ENCODE results near the gene RABGEF1. TPM values are rescaled to one million over a fixed set of nuclear protein-coding genes. Genes with fewer than 3 reads are reported as not detected.
"Not testable (repeated sequence)": the region's sequence is repeated elsewhere in the genome, so short reads cannot be mapped to it uniquely, and the experiment has no call there.

Gene RABGEF1
- total RNA-seq, 1 donor from 2014 or later = 71.3 TPM

DNA sequence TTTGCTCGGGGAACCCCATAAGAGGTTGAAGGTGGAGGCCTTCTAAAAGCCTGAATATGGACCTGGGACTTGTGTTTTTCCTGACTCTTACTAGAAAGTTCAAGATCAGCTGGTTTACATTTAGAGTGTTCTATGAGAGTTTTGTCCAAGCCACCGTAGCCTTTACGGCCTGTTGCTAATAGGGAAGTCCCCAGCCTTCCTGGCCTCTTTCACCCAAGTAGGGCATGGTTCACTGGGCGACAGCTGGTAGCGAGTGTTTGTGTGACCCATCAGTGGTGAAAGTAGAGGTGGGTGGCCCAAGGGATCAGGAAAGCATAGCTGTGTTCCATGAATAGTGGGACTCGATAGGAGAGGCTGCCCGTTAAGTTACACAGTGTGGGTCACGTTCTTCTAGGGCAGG lies 60.1 kb downstream of the RABGEF1 start:
- DNase-seq (ENCODE audit: low spot score in 2 of 2) (no peak), FAIRE-seq (no peak)

DNA sequence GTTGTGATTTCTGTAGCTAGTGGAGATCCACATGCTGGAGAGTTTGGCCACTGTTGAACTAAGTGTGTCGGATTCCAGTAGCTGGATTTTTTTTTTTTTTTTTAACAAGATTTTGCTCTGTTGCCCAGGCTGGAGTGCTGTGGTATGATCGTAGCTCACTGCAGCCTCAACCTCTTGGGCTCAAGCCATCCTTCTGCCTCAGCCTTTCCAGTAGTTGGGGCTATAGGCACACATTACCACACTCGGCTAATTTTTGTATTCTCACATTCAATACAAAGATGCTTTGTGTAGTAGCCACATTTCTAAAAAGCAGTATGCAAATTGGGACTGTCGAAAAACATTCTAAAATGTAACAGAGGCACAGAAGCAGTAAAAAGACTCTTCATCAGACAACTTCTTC lies 63.5 kb downstream of the RABGEF1 start:
- FAIRE-seq (peak; percentile 37), DNase-seq (ENCODE audit: low spot score in 2 of 2) (peak in 1 of 2 donors; percentile 14)

DNA sequence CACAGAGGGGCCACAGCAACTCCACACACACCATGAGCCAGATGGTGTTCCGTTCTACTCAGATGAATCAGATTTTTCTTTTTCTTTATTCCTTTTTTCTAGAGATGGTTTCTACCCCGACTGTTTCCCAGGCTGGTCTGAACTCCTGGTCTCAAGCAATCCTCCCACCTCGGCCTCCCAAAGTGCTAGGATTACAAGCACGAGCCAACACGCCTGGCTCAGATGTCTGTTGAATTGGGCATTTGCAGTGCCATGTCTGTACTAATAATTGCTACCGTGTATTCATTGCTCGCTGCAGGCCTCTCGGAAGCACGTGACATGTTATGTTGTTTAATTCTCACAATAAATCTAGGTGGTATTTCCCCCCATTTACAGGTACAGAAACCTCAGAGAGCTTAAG lies 67.2 kb downstream of the RABGEF1 start:
- DNase-seq (ENCODE audit: low spot score in 2 of 2) (no peak), FAIRE-seq (no peak)

DNA sequence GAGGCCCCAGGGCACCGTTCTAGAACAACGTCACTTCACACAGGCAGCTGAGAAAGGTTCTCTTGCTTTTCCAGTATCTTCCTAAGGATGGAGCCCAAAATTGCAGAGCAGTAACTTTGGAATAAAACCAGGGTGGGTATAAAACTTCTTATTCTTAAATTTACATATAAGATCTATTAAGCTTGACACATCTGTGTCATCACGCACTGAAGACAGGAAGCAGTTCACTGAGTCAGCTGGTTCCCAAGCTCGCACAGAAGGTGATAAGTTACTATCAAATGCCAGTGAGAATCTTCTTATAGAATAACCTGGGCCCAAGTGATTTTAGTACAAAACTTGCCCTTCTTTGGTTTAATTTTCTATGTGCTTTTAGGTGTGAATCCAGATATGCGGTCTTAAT lies 70.2 kb downstream of the RABGEF1 start:
- no peak for DNase-seq (ENCODE audit: low spot score in 2 of 2)

DNA sequence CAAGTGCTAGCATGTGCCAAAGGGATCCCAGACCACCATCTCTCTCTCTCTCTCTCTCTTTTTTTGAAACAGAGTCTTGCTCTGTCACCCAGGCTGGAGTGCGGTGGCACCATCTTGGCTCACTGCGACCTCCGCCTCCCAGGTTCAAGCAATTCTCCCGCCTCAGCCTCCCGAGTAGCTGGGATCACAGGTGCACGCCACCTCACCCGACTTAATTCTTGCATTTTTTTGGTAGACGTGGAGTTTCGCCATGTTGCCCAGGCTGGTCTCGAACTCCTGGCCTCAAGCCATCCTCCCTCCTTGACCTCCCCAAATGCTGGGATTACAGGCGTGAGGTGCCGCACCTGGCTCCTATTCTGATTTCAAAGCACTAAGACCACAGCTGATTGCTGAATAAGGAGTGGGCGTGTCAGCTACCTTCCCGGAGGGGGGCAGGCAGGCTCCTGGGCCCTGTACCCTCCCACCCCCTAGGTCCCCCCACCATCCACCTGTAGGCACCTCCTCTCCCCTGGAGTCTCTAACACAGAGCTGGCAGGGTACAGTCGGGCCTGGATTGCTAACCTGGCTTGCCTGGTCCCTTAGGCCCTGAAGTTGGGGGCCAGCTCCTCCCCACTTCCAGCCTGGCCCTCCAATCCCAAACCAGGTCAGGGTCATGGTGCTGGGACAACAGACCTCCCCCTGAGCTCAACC lies 74.8 kb downstream of the RABGEF1 start:
- DNase-seq (ENCODE audit: low spot score in 2 of 2); FAIRE-seq: not testable (repeated sequence)

More for the DNA sequence above, 70.2 kb downstream of the RABGEF1 start:
- no peak for FAIRE-seq

DNA sequence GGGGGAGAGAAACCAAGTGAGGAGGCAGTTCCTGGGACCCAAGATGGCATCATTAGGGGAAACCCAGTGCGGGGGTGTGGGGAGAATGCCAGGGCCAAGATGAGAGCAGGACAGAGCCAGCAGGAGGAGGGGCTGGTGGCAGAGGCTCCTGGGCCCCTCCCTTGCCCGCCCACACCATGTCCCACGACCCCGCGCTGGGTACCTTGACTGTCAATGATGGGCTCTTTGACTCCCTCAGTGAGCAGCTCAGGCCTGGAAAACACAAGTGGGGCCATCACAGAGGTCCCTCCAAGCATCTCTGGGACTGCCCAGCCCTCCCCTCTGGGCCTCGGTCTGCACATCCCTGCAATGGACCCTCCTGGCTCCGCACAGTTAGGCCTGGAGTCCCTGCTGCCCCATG lies 75.4 kb downstream of the RABGEF1 start:
- no peak for DNase-seq (ENCODE audit: low spot score in 2 of 2)
- no peak for FAIRE-seq

DNA sequence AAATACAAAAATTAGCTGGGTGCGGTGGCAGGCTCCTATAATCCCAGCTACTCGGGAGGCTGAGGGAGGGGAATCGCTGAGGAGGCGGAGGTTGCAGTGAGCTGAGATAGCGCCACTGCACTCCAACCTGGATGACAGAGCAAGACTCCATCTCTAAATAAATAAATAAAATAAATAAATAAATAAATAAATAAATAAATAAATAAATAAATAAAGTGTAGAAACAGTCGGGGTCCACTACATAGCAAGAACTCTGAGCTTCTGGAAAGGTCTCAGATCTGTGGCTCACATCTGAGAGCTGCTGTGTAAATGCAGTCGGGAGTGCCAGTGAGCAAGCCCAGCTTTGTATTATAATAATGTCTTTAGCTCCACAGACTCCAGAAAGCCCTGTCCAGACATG lies 76.1 kb downstream of the RABGEF1 start:
- DNase-seq (ENCODE audit: low spot score in 2 of 2); FAIRE-seq: not testable (repeated sequence)

DNA sequence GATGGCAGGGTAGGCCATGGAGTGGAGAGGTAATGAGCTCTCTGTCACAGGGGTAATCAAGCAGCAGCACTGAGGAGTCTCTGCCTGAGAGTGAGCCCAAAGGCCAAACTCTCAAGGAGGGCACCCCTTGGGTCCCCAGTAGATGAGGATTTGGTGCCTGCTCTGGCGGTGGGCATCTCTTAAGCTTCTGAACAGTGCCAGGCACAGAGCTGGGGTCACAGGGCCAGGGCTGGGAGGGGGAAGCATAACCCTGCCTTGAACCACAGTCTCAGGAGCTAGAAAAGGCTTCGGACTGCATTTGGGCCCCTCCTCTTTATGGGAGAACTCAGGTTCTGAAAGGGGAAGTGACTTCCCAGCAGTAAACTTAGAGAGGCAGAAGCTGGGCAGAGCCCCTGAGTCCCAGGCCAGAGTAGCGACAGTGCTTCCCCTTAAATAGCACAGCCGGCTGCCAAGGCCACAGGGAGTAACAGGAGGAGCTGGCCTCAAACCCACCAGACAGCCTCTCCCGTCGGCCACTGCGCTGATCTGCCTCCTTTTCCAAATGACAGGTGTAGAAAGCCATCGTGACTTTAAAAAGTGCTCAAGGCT lies 76.8 kb downstream of the RABGEF1 start:
- DNase-seq (ENCODE audit: low spot score in 2 of 2); FAIRE-seq: not testable (repeated sequence)

DNA sequence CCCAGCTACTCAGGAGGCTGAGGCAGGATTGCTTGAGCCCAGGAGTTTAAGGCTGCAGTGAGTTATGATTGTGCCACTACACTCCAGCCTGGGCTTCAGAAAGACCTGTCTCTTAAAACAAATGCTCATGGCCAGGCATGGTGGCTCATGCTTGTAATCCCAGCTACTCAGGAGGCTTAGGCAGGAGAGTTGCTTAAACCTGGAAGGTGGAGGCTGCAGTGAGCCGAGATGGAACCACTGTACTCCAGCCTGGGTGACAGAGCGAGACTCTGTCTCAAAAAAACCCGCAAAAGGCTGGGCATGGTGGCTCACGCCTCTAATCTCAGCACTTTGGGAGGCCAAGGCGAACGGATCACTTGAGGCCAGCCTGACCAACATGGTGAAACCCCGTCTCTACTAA lies 77.4 kb downstream of the RABGEF1 start:
- DNase-seq (ENCODE audit: low spot score in 2 of 2); FAIRE-seq: not testable (repeated sequence)

DNA sequence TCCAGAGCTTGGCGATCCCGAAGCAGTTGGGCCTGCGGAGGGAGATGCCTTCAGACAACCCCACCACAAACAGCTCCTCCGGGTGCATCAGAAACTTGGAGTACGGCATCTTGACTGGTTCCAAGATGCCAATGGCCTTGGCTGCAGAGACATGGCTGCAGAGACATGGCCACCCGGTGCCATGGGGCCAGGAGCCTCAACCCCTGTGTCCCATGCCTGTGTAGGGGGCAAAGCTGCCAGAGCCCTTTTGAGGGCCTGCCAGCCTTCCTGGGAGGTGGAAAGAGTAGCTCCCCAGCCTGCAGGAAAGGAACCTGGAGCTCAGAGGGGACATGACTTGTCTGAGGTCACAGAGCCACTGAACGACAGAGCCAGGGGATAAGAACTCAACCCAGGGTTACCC lies 83.5 kb downstream of the RABGEF1 start:
- FAIRE-seq = no peak
- DNase-seq (ENCODE audit: low spot score in 2 of 2) = no peak

DNA sequence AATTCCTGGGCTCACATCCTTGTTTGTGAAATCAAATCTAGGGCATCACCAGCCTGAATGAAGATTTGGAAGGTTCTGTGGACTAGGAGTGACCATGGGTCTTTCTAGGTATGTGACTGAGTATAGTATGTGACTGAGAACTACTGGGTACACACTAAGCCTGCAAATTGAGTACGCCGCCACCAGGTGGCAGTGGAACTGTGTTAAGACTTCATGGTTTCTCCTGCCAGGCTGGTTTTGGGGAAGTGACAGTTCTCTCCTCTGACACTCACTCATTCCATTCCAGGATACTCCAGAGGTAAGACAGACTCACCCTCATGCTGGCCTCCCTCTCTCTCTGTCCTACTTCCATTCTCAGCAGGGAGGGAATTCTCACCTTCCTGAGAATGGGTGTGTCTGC lies 85.0 kb downstream of the RABGEF1 start:
- not testable (repeated sequence) for DNase-seq (ENCODE audit: low spot score in 2 of 2); FAIRE-seq

DNA sequence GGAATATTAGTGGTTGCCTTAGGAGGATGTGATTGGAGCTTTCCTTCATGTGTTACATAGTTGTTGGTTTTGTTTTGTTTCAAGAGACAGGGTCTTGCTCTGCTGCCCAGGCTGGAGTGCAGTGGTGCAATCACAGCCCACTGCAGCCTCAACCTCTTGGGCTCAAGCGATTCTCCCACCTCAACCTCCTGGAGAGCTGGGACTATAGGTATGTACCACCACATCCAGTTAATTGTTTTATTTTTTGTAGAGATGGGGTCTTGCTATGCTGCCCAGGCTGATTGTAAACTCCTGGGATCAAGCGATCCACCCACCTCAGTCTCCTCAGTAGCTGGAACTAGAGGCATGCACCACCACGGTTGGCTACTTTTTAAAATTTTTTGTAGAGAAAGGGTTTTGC lies 86.1 kb downstream of the RABGEF1 start:
- no peak for DNase-seq (ENCODE audit: low spot score in 2 of 2)
- FAIRE-seq = no peak

DNA sequence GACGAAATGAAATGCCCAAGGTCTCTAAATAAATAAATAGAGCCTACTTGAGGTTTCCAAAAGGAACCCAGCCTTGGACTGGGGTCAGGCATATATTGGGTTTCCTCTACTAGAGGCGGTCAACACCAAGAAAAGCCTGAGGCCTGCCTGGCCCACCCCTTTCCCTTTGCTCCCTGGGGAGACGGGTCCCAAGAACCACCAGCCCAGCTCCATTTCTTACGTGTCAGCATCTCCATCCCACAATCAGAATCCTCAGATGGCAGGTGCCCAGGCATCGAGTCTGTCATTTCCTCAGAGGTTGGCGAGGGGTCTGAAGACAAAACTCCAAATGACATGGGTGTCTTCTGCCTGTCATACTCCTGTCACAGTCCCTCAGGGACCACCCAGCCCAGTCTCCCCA lies 90.4 kb downstream of the RABGEF1 start:
- FAIRE-seq = not testable (repeated sequence)

DNA sequence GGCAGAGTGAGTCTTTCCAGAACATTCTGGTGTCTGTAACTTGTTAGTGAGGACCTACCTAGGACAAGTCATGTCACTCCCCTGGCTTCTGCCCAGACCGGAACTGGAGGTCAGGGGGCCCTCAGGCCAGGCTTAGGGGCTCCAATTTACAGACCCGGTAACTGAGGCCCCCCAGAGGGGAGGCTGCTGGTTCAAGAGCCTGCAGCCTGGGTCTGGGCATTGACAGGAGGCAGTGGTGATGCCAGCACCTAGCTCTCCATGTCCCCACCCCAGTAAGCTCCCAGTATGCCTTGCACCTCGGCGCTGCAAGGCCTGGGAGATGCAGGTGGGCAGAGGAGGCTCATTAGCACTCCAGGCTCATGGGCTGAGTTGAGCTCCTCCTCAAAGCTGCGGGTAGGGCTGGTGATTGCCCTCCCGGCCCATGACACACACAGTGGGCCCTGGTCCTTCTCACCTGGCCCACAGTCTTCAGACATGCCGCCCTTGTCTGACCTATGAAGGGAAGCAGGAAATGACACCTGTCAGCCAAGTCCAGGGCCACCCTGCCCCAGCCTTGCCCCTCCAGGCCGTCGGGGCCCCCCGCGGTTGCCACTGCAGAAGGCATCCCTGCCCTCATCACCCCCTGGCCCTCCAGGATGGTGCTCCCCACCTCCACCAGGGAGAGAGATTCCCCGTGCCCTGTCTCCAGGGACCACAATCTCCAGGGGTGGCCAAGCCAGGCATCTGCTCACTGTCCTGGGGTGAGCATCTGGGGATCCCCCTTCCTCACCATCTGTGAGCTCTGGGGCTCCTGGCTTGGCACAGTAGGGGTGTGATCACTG lies 92.2 kb downstream of the RABGEF1 start:
- DNase-seq (ENCODE audit: low spot score in 2 of 2) (no peak), FAIRE-seq (no peak)

More for the DNA sequence above, 90.4 kb downstream of the RABGEF1 start:
- DNase-seq (ENCODE audit: low spot score in 2 of 2) = not testable (repeated sequence)

DNA sequence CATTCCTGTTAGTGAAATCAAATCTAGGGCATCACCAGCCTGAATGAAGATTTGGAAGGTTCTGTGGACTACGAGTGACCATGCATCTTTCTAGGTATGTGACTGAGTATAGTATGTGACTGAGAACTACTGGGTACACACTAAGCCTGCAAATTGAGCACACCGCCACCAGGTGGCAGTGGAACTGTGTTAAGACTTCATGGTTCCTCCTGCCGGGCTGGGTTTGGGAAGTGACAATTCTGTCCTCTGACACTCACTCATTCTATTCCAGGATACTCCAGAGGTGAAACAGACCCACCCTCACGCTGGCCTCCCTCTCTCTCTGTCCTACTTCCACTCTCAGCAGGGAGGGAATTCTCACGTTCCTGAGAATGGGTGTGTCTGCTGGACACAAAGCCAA lies 96.5 kb downstream of the RABGEF1 start:
- FAIRE-seq (no peak), DNase-seq (ENCODE audit: low spot score in 2 of 2) (no peak)

DNA sequence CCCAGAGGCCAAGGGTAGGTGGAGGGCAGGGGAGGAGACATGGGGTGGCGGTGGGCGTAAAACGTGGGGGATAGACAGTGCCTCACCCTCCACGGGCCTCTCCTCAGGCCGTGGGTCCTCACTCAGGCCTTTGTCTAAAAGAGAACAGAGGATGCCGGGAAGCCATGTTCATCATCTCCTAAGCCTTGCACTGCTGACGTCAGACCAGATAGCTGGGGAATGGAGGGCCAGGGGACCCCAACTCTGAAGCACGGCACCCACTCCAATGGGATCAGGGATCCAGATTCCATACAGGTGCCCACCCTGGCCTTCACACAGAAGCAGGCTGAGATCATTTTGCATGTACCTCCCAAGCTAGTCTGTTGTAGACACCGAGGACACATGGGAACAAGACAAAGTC lies 97.1 kb downstream of the RABGEF1 start:
- DNase-seq (ENCODE audit: low spot score in 2 of 2) (no peak), FAIRE-seq (no peak)

DNA sequence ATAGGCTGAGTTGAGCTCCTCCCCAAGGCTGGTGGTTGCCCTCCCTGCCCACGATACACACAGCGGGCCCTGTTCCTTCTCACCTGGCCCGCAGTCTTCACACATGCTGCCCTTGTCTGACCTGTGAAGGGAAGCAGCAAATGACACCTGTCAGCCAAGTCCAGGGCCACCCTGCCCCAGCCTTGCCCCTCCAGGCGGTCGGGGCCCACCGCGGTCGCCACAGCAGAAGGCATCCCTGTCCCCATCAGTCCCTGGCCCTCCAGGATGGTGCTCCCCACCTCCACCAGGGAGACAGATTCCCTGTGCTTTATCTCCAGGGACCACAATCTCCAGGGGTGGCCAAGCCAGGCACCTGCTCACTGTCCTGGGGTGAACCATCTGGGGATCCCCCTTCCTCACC lies 99.3 kb downstream of the RABGEF1 start:
- FAIRE-seq = no peak
- no peak for DNase-seq (ENCODE audit: low spot score in 2 of 2)

DNA sequence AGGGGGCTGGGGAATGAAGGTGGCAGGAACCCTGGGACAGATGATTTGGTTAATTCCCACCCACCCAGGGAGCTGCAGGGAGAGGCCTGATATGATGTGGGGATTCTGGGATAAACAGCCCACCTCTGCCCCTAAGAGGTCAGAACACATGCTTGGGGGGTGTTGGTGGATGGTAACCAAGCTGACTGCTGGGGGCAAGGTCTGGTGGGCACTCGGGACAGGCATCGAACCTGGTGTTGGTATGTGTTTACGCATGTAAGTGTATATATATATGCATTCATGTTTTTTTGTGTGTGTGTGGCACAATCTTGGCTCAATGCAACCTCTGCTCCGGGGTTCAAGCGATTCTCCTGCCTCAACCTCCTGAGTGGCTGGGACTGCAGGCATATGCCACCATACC lies 99.8 kb downstream of the RABGEF1 start:
- FAIRE-seq = no peak

DNA sequence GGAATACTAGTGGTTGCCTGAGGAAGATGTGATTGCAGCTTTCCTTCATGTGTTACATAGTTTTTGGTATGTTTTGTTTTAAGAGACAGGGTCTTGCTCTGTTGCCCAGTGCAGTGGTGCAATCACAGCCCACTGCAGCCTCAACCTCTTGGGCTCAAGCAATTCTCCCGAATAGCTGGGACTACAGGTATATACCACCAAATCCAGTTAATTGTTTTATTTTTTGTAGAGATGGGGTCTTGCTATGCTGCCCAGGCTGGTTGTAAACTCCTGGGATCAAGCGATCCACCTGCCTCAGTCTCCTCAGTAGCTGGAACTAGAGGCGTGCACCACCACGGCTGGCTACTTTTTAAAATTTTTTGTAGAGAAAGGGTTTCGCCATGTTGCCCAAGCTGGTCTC lies 101.4 kb downstream of the RABGEF1 start:
- no peak for FAIRE-seq
- DNase-seq (ENCODE audit: low spot score in 2 of 2) = no peak

More for the DNA sequence above, 99.8 kb downstream of the RABGEF1 start:
- DNase-seq (ENCODE audit: low spot score in 2 of 2) = no peak

DNA sequence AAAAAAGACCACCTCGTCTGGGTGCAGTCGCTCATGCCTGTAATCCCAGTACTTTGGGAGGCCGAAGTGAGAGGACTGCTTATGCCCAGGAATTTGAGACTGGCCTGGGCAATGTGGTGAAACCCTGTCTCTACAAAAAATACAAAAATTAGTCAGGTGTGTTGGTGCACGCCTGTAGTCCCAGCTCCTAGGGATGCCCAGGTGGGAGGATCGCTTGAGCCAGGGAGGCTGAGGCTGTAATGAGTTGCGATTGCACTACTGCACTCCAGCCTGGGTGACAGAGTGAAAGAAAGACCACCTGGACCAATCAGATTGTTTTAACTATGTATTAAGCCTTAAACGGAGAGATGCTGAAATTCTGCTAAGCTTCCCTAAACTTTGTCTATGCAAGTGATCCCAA lies 103.0 kb downstream of the RABGEF1 start:
- DNase-seq (ENCODE audit: low spot score in 2 of 2); FAIRE-seq: not testable (repeated sequence)

Measured in frontal cortex (tissue), 4 donors.